ENCODE measurements around the gene DUSP11.
A peak's percentile ranks its signal among the peaks of the same experiment; 100 is the strongest.
"Not testable (repeated sequence)": the region's sequence is repeated elsewhere in the genome, so short reads cannot be mapped to it uniquely, and the experiment has no call there.

The DUSP11 gene

DNA sequence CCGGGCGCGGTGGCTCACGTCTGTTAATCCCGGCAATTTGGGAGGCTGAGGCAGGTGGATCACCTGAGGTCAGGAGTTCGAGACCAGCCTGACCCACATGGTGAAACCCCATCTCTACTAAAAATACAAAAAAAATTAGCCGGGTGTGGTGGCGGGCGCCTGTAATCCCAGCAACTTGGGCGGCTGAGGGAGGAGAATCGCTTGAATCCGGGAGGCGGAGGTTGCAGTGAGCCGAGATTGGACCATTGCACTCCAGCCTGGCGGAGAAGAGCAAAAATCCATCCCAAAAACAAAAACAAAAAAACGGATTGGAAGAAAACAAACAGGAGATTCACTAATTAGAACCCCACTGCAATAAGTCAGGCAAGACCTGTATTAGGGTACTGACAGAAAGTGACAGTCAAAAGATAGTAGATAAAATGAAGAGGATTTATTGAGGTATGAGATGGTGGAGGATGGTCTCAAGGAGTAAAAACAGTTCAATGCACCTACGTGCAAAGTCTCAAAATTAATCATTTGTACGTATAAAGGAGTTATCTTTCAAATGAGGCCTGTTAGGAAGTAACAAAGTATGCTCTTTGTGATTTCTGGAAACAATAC lies 936 bp downstream of the DUSP11 start:
- not testable (repeated sequence) for DNase-seq (ENCODE audit: low read depth, low spot score)

DNA sequence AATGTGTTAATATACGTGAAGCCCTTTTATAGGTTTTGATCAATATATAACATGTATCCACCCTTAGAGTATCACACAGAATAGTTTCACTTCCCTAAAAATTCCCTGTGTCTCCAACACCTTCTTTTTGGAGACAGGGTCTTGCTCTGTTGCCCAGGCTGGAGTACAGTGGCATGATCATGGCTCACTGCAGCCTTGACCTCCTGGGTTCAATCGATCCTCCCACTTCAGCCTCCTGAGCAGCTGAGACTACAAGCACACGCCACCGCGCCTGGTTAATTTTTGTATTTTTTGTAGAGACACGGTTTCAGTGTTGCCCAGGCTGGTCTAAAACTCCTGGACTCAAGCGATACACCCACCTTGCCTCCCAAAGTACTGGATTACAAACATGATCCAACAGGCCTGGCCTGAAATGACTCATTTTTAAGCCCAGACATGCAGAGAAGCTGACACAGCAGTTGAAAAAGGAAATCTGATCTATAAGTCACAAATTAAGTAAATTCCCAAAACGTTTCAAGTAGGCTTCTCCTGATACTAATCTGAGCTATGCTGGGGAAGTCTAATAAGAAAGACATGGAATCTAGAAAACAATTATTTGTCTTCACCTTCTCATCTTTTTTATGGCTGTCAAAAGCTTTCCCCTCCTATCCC lies 2.9 kb downstream of the DUSP11 start:
- H3K4me3 ChIP-seq (ENCODE audit: low read length): no peak overlapping the region
- DNase-seq (ENCODE audit: low read depth, low spot score): no peak

More for the DNA sequence above, 936 bp downstream of the DUSP11 start:
- H3K4me3 ChIP-seq (ENCODE audit: low read length): peak overlapping the region; percentile 99

DNA sequence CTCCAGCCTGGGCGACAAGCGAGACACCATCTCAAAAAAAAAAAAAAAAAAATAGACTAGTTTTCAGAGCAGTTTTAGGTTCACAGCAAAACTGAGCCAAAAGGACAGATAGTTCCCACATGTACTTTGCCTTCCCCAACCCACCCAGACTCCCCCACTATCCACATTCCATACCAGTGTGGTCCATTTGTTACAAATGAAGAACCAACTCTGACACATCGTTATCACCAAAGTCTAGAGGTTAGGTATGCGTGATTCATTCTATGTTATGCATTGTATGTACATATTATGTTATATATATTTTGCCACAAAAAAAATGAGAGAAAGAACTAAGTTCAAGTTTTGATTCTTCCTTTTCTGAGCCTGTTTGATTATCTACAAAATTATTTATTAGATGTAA lies 3.5 kb downstream of the DUSP11 start:
- DNase-seq (ENCODE audit: low read depth, low spot score): no peak
- no peak overlapping the region for H3K4me3 ChIP-seq (ENCODE audit: low read length)

DNA sequence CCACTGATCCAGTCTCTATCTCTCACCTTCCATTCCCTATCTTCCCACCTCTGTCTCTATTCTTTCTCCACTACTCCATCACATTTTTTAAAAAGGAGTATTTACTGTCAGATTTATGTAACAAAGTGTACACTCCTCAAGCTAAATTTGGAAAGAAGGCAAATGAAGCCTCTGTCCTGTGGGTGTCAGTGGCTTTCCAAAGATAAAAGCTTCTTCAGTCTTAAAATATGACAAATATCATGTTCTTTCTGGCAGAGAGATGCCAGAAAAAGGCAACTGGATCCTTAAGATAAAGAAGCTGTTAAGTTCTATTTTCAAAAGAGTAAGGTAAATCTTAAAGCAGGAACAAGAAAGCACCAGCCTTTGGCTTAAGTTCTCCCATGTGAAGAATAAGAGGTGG lies 7.1 kb downstream of the DUSP11 start:
- DNase-seq (ENCODE audit: low read depth, low spot score): no peak
- H3K4me3 ChIP-seq (ENCODE audit: low read length): no peak overlapping the region

DNA sequence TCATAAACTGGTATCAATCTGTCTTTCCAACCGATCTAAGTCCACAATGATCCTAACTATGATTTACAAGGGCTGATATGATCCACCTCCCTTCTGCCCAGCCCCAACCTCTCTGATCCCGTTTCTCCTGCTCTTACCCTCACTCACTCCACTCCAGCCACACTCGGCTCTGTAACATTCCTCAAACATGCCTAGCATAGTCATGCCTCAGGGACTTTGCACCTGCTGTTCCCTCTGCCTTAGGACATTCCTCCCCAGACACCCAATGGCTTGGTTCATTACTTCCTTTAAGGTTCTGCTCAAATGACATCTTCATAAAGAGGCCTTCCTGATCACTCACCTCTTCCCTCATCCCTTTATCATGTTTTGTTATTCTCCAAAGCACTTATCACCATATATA lies 9.2 kb downstream of the DUSP11 start:
- no peak for DNase-seq (ENCODE audit: low read depth, low spot score)

DNA sequence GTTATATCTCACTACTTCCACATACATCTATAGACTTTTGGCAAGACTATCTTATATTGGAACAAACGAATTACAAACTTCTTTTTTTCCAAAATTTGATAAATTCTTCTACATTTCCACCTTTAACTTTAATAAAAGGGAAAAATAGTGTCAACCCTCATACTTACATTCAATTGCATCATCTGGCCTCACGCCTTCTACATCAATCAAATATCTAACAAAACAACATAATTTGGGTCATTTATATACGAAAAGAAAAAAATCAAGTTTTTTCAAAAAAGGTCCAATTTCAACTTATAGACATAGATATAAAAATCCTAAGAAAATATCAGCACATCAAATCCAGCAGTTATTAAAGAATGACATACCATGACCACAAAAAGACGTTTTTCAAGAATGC lies 12.9 kb downstream of the DUSP11 start:
- no peak for DNase-seq (ENCODE audit: low read depth, low spot score)
- no peak overlapping the region for H3K4me3 ChIP-seq (ENCODE audit: low read length)

More for the DNA sequence above, 9.2 kb downstream of the DUSP11 start:
- no peak overlapping the region for H3K4me3 ChIP-seq (ENCODE audit: low read length)

DNA sequence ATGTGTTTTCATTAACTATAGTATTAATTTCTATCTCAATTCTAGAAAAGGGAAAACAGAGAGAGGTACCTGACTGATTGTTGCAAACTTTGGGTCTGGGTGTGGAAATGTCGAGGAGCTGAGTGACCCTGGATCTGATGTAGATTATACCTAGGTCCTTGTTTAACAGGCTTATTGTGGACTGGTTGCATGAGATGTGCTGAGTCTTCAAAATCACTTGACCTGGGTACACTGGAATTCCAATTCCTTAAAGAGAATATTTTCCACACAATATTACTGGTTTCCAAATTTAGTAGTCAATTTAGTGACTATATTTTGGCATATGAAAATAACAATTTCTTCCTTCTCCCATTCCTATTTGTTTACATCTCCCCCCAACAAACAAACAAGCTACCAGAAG lies 13.6 kb downstream of the DUSP11 start:
- no peak for DNase-seq (ENCODE audit: low read depth, low spot score)
- H3K4me3 ChIP-seq (ENCODE audit: low read length): no peak overlapping the region

DNA sequence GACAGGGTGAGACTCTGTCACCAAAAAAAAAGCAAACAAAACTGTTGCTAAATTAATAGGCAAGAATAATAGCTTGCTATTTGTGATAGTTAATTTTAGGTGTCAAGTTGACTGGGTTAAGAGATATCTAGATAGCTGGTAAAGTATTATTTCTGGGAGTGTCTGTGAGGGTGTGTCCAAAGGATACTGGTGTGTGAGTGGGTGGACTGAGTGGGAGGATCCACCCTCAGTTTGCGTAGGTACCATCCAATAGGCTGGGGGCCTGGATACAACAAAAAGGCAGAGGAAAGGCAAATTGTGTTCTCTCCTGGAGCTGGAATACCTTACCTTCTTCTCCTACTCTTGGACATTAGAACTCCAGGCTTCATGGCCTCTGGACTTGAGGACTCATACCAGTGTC lies 15.0 kb downstream of the DUSP11 start:
- H3K4me3 ChIP-seq (ENCODE audit: low read length): no peak overlapping the region
- DNase-seq (ENCODE audit: low read depth, low spot score): no peak

DNA sequence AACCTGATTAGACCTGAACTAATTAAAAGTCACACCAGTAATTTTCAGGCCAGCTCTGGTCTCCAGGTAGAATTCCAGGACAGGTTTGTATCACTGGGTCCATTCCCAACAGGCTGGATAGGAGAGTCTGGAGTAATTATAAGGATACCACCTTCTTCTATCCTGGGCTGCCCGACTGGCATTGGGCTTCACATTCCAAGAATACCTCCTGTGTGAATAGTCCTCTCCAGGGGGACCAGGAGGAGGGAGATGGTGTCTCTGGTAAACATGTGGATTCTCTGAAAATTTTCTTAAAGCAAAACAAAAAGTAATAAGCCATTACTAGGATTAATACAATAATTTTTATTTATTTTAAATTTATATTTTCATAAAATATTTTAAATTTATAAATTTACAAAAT lies 17.3 kb downstream of the DUSP11 start:
- no peak for DNase-seq (ENCODE audit: low read depth, low spot score)
- no peak overlapping the region for H3K4me3 ChIP-seq (ENCODE audit: low read length)

DNA sequence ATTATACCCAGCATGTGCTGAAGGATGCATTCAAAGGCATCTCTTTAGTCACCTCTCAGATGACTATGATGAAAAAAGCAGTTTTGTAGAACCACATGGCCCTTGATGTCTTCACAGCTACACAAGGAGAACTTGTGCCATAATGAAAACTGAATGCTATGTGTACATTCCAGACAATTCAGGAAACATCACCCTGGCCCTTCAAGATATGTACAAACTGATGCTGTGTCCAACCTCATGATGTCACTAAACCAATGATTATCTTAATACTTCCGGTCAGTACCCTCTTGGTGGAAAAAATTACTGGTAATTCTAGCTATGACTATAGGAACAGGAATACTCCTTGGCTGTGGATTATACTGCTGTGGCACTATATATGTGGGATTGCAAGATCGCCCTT lies 20.0 kb downstream of the DUSP11 start:
- no peak overlapping the region for H3K4me3 ChIP-seq (ENCODE audit: low read length)
- DNase-seq (ENCODE audit: low read depth, low spot score): no peak

DNA sequence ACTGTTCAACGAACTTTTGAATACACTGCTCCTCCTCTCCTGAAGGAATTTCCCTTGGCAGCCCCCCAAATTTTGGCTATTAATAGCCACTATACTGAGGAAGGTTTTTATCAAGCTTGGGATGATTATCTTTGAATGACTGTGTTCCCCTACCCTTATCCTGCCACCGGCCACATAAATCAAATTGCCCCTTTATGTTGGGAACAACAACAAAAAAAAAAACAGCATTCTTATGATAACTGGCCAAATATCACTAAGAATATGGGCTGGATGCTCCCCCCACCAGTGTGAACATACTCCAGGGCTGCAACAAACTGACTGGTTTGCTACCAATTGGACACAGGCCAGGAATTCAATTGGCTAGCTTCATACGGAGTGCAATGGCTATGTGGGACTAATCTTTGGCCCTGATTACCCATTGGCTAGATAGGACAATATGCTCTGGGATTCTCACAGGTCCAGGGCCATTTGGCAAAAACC lies 20.6 kb downstream of the DUSP11 start:
- no peak for DNase-seq (ENCODE audit: low read depth, low spot score)
- H3K4me3 ChIP-seq (ENCODE audit: low read length): no peak overlapping the region

DNA sequence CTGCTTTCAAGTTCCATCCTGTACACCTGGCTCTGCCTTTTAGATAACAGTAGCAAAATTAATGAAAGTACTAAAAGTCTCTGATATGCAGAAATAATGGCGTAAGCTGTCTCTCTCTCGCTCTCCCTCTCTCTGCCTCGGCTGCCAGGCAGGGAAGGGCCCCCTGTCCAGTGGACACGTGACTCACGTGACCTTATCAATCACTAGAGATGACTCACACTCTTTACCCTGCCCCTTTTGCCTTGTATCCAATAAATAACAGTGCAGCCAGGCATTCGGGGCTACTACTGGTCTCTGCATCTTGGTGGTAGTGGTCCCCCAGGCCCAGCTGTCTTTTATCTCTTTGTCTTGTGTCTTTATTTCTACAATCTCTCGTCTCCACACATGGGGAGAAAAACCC lies 25.6 kb downstream of the DUSP11 start:
- H3K4me3 ChIP-seq (ENCODE audit: low read length); DNase-seq (ENCODE audit: low read depth, low spot score): not testable (repeated sequence)

DNA sequence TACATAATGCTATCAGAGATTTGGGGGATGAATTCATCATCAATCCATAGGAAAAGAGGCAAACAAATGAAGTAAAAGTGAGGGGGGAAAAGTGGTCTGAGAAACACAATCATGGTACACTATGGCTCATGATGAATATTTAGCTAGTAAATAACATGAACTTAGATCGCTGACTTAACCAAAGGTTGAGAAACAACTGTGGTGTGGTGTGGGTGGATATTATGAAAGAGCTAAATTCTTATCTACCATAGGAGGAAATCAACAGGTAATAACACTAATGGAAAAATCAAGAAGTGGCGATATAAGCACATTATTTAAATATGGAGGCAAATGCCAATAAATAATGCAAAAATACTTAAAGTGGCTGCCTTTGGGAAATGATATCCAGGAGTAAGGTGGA lies 30.6 kb downstream of the DUSP11 start:
- H3K4me3 ChIP-seq (ENCODE audit: low read length): no peak overlapping the region
- no peak for DNase-seq (ENCODE audit: low read depth, low spot score)

DNA sequence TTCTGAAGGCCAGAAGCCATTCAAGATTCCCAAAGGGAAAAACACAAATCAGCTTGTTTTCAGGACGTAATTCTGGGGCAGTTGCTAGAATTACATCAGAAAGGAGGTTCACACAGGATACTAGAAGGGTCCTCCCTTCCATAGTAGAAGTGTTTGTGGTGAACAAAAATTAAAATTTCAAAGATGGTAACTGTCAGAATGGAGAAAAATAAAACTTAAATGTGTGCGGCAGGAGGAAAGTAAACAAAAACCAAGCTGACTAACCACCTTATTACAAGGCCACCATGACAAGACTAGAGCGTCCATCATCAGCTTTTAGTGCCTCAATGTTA lies 33.1 kb downstream of the DUSP11 start:
- H3K4me3 ChIP-seq (ENCODE audit: low read length): no peak overlapping the region
- DNase-seq (ENCODE audit: low read depth, low spot score): no peak

DNA sequence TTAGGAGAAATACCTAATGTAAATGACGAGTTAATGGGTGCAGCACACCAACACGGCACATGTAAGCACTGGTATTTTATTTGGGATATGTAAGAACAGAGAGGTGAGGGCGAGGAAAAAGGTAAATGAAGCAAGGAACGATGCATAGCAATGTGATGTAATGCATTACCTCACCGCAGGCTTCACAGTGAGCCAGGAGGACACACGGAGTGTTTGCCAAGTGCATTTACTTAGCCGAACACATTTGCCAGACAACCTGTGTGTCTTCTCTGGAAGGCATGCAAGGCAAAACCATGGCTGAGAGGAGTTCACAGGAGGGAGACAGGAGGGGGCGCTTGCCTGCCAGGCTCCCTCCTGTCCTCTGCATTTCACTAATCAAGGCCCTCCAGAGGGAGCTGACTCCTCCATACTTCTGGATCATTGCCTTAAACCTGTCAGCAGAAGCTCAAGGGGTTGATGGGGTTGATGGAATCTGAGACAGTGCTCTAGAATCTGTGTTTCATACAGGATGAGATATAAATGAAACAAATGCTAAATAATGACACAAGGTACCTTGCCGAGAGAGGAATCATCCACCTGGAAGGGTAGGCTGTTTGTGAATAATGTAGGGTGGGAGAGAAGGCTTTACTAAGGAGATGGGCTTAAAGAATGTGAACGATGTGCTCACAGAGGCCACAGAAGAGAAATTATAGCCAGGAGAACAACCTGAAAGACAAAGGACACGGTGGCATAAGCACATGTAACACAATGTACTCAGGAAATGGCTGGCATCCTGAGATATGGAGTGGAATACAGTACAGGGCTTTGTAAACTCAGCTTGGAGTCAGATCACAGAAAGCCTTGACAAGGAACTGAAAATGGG lies 33.7 kb downstream of the DUSP11 start:
- no peak overlapping the region for H3K4me3 ChIP-seq (ENCODE audit: low read length)
- no peak for DNase-seq (ENCODE audit: low read depth, low spot score)

DNA sequence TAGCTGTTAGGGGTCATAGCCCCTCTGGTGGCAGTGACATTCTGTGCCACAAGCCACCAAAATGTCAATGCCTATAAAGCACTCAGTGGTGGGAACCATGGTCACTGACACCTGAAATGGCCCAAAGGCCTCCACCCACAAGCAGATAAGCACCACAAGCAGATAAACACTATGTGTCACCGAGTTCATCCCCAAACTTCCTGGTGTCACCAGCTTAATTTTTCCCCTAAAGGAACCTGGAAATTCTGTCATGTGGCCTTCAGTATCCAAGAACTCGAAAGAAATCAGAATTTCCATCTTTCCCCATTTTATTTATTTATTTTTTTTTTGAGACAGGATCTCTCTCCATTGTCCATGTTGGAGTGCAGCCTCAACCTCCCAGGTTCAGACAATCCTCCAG lies 39.1 kb downstream of the DUSP11 start:
- DNase-seq (ENCODE audit: low read depth, low spot score): no peak
- H3K4me3 ChIP-seq (ENCODE audit: low read length): no peak overlapping the region

DNA sequence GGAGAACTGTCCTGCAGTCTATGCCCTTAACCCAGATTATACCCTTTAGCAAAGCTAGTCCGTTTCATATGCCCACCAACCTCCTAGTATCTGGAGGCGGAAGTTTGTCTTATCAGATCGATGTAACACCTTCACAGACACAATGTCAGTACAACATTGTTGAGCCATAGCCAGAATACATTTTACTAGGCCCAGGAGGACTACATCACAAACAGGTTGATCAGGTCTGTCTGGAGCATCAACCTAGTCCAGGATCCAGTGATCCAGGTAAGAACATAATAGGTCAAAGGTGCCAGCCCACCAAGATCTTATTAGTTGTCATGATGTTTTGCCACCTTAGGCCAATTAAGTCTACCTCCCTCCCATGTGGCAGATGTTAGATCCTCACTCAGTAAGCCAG lies 40.8 kb downstream of the DUSP11 start:
- no peak overlapping the region for H3K4me3 ChIP-seq (ENCODE audit: low read length)
- no peak for DNase-seq (ENCODE audit: low read depth, low spot score)

DNA sequence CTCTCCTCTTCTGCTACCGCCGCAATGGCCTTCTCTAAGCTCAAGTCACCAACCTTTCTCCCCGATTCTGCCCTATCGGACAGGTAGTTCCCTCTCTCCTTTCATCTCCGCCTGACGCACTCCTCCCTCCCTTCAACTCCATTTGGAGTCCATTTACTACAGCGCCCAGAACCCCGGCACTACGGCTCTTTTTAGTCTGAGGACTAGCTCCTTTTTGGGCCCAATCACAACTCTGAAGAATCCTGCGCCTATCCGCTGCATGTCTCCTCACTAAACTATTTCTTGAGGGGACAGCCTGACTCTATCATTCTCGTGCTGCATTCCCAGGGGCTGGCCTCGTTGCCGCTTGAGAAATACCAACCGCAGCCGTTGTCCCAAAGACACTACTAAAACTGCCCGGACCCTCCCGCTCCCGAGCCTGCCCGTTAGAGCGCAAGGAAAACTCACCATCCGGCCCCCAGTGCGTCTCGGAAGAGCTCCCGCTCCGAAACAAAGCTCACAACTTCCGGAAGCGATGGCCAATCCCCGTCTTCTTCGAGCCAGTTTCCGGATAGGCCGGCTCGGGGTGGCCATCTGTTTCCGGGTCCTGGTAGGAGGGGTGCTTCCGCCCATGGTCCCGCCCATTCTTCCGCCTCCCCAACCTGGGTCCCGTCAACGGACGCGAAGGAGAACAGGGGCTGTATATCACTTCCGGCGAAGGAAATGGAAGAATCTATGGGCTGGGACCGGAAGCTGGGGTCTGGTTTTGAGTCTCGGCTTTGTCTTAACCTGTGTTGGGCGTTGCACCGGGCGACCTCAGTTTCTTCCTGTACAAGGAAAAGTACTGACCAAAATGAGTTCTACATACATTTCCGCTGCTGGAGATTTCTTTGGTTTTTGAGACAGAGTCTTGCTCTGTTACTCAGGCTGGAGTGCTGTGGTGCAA lies 42.8 kb downstream of the DUSP11 start, which contains the start of gene TPRKB:
Gene TPRKB (minus strand): TSS at position 491 of the 925 bp plus-strand sequence. CDS start 2,776 bp downstream, outside the sequence.
- H3K4me3 ChIP-seq (ENCODE audit: low read length): peak within 1 kb of the TSS; percentile 98
- DNase-seq (ENCODE audit: low read depth, low spot score): peak; percentile 97

DNA sequence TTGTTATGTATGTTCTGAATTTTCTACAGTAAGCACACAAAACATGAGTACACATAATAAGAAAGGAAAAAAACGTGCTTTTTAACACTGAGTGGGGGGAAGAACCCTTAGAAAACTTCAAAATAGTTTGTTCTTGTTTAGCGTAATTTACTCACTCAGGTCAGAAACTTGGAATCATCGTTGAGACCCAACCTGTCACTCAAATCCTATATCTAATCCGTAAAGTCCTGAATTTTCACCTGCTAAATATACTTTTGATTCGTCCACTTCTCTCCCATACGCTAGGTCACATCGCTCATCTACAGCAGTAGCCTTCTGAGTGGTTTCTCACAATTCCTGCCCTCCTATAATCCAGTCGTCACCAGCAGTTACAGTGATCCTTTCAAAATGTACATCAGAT lies 43.5 kb downstream of the DUSP11 start:
- no peak for DNase-seq (ENCODE audit: low read depth, low spot score)
- H3K4me3 ChIP-seq (ENCODE audit: low read length): peak overlapping the region; percentile 98

Measured in Jurkat, Clone E6-1 (cell line).